Endodermal cell (in vitro differentiated cells): ENCODE data around the gene TMEM108. TPM values are rescaled to one million over a fixed set of nuclear protein-coding genes. Genes with fewer than 3 reads are reported as not detected.

ENCODE experiments used
- DNase-seq: peaks from one replicate; pipeline ENCODE4 v3.0.0-alpha.2; 2017
- H3K27ac ChIP-seq: 2 replicates; pipeline ENCODE4 v1.5.1; 2013; ENCODE audit warnings: mild to moderate bottlenecking, low read depth, low read length, moderate library complexity
- H3K27me3 ChIP-seq: 2 replicates; pipeline ENCODE4 v1.6.1; 2013; ENCODE audit warnings: mild to moderate bottlenecking, low read length, moderate library complexity; ENCODE audit not compliant: insufficient read depth, control insufficient read depth, poor library complexity, severe bottlenecking
- H3K36me3 ChIP-seq: 2 replicates; pipeline ENCODE4 v1.7.0; 2013; ENCODE audit warnings: mild to moderate bottlenecking, low read length, moderate library complexity; ENCODE audit not compliant: control insufficient read depth, insufficient read depth
- H3K4me1 ChIP-seq: one replicate; pipeline ENCODE4 v1.7.0; 2013; ENCODE audit warnings: low read length; ENCODE audit not compliant: control insufficient read depth, insufficient read depth
- H3K4me3 ChIP-seq: 2 replicates; pipeline ENCODE4 v1.5.1; 2013; ENCODE audit warnings: mild to moderate bottlenecking, low read length, moderate library complexity
- H3K9ac ChIP-seq: 2 replicates; pipeline ENCODE4 v1.6.1; 2013; ENCODE audit warnings: mild to moderate bottlenecking, low read length, moderate library complexity; ENCODE audit not compliant: poor library complexity, severe bottlenecking; ENCODE audit errors: extremely low read depth
- H3K9me3 ChIP-seq: 2 replicates; pipeline ENCODE4 v1.6.1; 2013; ENCODE audit warnings: mild to moderate bottlenecking, low read length, moderate library complexity; ENCODE audit not compliant: control insufficient read depth
- H3K27ac Mint-ChIP-seq: 2 replicates; pipeline ENCODE4 v1.8.0; 2020; ENCODE audit warnings: mixed read lengths
- H3K27me3 Mint-ChIP-seq: 2 replicates; pipeline ENCODE4 v1.8.0; 2021; ENCODE audit warnings: mild to moderate bottlenecking, mixed read lengths; ENCODE audit not compliant: insufficient read depth
- H3K36me3 Mint-ChIP-seq: 2 replicates; pipeline ENCODE4 v1.8.0; 2020; ENCODE audit warnings: low read depth, mixed read lengths
- H3K4me1 Mint-ChIP-seq: 2 replicates; pipeline ENCODE4 v1.8.0; 2020; ENCODE audit warnings: mixed read lengths
- H3K4me3 Mint-ChIP-seq: 2 replicates; pipeline ENCODE4 v1.8.0; 2020; ENCODE audit warnings: mild to moderate bottlenecking, moderate library complexity, mixed read lengths
- H3K9me3 Mint-ChIP-seq: 2 replicates; pipeline ENCODE4 v1.8.0; 2020; ENCODE audit warnings: mild to moderate bottlenecking, mixed read lengths
- WGBS, 2 experiments: methylation state at CpG; one replicate each; pipeline versions ENCODE4 v1.1.5 to v1.1.7; 2013; ENCODE audit warnings: missing lambda C conversion rate in 2 of 2, mixed read lengths in 1 of 2; ENCODE audit not compliant: insufficient coverage in 1 of 2, insufficient read length in 1 of 2; 5-methylcytosine and 5-hydroxymethylcytosine counted together
- total RNA-seq, 2 donors: library from RNA; stranded (reverse); fragmentation: NEBNext Ultra II Directional in 1 of 2; extraction: Animal tissue kit (Norgen Biotek cat#: 25700) in 1 of 2; gene quantifications; 2 replicates in 1 of 2; 3 replicates in 1 of 2; pipeline ENCODE4 v1.2.1, GENCODE V29; 2021
- TF ChIP-seq, protein P1 (sequence below): fragments of 200-600 bp; sonication (generic); conservative IDR thresholded peaks from 2 replicates; pipeline ENCODE4 v1.5.0; 2021; ENCODE audit warnings: antibody characterized with exemption, mild to moderate bottlenecking

TMEM108 gene
- total RNA-seq, 2 donors from 2014 or later, result 4.8 to 7.9 TPM

DNA sequence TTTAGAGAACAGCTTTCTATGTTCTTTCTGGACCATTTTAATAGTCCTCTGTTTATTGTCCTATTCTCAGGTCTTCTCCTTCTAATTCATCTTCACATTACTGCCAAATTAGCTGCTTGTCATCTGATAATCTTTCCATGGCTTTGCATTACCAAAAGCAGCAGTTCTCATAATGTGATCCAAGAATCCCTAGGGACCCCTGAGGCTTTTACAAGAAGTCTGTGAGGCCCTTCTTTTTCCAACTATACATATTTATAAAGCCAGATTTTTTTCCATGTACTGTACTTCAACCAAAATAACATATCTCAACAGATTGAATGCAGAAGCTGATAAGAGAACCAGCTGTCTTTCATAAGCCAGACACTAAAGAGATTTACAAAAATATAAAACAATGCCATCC is 199.2 kb downstream of the TMEM108 start:
- Mint-ChIP-seq H3K9me3 (peaks cover 2% of the 10 kb centered on the region), H3K4me3 (no peak overlapping the region), H3K27me3 (no peaks in the 10 kb centered on the region), H3K36me3 (no peaks in the 10 kb centered on the region), H3K27ac (no peak overlapping the region), H3K4me1 (no peaks in the 10 kb centered on the region)
- no peak overlapping the region for H3K9ac ChIP-seq
- H3K4me1 ChIP-seq, result no peaks in the 10 kb centered on the region
- no peak for DNase-seq
- no peaks in the 10 kb centered on the region for H3K27me3 ChIP-seq
- no peak overlapping the region for H3K27ac ChIP-seq
- TF ChIP-seq, protein P1, sequence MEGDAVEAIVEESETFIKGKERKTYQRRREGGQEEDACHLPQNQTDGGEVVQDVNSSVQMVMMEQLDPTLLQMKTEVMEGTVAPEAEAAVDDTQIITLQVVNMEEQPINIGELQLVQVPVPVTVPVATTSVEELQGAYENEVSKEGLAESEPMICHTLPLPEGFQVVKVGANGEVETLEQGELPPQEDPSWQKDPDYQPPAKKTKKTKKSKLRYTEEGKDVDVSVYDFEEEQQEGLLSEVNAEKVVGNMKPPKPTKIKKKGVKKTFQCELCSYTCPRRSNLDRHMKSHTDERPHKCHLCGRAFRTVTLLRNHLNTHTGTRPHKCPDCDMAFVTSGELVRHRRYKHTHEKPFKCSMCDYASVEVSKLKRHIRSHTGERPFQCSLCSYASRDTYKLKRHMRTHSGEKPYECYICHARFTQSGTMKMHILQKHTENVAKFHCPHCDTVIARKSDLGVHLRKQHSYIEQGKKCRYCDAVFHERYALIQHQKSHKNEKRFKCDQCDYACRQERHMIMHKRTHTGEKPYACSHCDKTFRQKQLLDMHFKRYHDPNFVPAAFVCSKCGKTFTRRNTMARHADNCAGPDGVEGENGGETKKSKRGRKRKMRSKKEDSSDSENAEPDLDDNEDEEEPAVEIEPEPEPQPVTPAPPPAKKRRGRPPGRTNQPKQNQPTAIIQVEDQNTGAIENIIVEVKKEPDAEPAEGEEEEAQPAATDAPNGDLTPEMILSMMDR, result no peak
- H3K36me3 ChIP-seq, result no peaks in the 10 kb centered on the region
- no peak overlapping the region for H3K4me3 ChIP-seq
- H3K9me3 ChIP-seq, result no peaks in the 10 kb centered on the region

DNA sequence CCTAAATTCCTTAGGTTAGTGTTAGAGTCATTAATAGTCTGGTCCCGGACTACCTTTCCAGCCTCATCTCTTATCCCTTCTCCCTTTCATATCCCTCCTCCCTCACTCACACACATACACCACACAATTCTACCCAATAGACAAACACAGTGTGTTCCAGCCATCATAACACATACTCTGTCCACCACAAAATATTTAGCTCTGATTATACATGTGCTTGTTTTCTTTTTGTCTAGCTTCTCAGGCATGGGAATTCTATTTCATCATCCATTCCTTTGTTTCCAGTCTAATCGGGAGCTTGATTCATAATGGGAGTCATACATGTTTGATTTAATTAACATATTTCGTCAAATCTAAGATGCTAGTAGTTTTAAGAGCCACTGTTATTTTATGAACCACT is 199.8 kb downstream of the TMEM108 start:
- Mint-ChIP-seq H3K27me3 (no peaks in the 10 kb centered on the region), H3K9me3 (peaks cover 2% of the 10 kb centered on the region), H3K27ac (no peak overlapping the region), H3K4me3 (no peak overlapping the region), H3K36me3 (no peaks in the 10 kb centered on the region), H3K4me1 (no peaks in the 10 kb centered on the region)
- H3K9ac ChIP-seq, result no peak overlapping the region
- TF ChIP-seq, protein P1, result no peak
- DNase-seq, result no peak
- no peaks in the 10 kb centered on the region for H3K36me3 ChIP-seq
- 98 to 100% methylated on average over 1 to 3 of the region's 3 CpGs for WGBS, 2 experiments
- no peaks in the 10 kb centered on the region for H3K9me3 ChIP-seq
- H3K4me1 ChIP-seq, result no peaks in the 10 kb centered on the region
- no peak overlapping the region for H3K4me3 ChIP-seq
- H3K27me3 ChIP-seq, result no peaks in the 10 kb centered on the region
- no peak overlapping the region for H3K27ac ChIP-seq

DNA sequence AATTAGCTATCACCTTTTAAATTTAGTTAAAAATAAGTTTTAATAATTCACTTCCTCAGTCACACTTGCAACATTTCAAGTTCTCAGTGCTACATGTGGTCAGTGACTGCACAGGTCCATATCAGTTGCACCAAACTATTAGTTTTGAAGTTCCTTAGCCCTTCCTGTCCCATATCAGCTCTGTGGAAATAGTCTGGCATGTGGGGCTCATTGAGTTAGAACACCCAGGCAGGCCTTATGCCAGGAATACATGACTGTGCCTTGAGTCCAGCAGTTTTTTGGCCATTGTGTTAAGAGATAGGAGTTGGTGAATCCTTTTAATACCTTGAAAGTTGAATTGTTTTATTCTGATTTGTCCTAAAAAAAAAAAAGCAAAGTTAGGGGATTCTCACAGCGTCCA is 207.9 kb downstream of the TMEM108 start:
- H3K4me3 Mint-ChIP-seq, result no peak overlapping the region
- Histone ChIP-seq H3K9me3 (no peaks in the 10 kb centered on the region), H3K27me3 (no peaks in the 10 kb centered on the region), H3K9ac (no peak overlapping the region), H3K36me3 (no peaks in the 10 kb centered on the region), H3K4me1 (peaks cover 3% of the 10 kb centered on the region), H3K27ac (no peak overlapping the region), H3K4me3 (no peak overlapping the region)
- H3K9me3 Mint-ChIP-seq, result no peaks in the 10 kb centered on the region
- TF ChIP-seq, protein P1, result no peak
- peaks cover 5% of the 10 kb centered on the region for H3K4me1 Mint-ChIP-seq
- no peak overlapping the region for H3K27ac Mint-ChIP-seq
- H3K36me3 Mint-ChIP-seq, result no peaks in the 10 kb centered on the region
- WGBS, 2 experiments, result 83 to 93% methylated on average over 1 of the region's 1 CpG
- DNase-seq, result no peak
- H3K27me3 Mint-ChIP-seq, result no peaks in the 10 kb centered on the region
